ENCODE results near the gene PRIMPOL.
A peak's percentile ranks its signal among the peaks of the same experiment; 100 is the strongest.
"Not testable (repeated sequence)": the region's sequence is repeated elsewhere in the genome, so short reads cannot be mapped to it uniquely, and the experiment has no call there.

The PRIMPOL gene

DNA sequence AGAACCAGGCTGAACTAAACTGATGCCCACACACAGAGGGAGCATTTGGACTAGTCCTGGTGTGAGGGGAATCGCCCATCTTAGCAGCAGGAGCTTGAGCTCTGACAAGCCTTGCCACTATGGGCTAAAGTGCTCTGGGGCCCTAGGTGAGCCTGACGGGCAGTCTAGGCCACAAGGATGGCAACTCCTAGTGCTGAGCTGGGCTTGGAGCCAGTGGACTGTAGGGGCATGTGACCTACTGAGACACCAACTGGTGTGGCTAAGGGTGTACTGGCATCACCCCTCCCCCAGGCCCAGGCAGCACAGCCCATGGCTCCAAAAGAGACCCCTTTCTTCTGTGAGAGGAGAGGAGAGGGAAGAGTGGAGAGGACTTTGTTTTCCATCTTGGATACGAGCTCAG is 69.9 kb downstream of the PRIMPOL start:
- no peak for DNase-seq

DNA sequence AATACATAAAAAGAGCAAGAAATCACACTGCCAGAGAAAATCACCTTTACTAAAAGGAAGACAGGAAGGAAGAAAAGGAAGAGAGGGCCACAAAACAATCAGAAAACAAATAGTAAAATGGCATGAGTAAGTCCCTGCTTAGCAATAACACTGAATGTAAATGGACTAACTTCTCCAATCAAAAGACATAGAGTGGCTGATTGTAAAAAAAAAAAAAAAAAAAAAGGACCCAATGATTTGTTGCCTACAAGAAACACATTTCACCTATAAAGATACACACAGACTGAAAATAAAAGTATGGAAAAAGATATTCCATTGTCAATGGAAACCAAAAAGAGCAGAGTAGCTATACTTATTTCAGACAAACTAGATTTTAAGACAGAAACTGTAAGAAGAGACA is 71.7 kb downstream of the PRIMPOL start:
- DNase-seq: no peak

DNA sequence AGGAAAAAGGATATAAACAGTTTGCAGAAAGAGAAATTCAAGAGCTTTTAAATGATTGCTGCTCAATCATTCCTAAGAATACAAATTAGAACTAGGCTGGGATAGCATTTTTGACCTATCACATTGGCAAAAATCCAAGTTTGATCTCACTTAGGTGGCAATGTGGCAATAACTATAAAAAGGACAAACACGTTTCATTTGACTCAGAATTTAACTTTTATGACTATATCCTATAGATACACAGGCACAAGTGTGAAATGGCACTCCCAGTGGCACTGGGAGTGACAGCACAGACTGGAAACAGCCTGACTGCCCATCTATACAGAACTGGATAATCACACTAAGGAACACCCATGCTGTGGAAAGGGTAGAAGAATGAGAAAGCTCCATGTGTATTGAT is 73.3 kb downstream of the PRIMPOL start:
- DNase-seq: no peak

DNA sequence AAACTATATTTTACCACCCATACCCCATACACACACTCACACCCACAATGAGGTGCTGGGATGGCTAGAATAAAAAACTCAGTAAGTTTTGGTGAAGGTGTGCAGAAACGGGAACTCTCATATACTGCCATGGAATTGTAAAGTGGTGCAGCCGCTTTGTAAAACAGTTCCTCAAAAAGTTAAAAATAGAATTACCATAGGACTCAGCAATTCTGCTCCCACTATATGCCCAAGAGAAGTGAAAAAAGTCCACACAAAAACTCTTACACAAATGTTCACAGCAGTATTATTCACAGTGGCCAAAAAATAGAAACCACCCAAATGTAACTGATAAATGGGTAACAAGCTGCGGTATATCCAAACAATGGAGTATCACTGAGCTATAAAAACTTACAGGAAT is 77.9 kb downstream of the PRIMPOL start:
- DNase-seq: no peak

DNA sequence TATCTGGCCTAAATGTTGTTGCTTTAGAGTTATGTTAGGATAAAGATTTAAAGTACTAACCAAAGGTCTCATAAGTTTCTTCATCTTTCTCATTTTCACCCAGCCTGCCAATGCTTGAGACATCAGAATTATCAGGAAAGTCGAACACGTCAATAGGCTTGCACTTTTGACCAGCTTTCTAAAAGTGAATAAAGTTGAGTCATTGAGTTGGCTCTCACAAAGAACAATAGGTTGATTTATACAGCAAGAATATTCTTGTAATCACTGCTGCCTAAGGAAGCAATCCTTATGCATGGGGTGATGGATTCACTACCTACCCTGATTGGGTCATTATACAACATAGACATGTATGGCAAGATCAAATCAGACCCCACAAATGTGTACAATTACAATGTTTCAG is 79.3 kb downstream of the PRIMPOL start:
- DNase-seq: no peak

DNA sequence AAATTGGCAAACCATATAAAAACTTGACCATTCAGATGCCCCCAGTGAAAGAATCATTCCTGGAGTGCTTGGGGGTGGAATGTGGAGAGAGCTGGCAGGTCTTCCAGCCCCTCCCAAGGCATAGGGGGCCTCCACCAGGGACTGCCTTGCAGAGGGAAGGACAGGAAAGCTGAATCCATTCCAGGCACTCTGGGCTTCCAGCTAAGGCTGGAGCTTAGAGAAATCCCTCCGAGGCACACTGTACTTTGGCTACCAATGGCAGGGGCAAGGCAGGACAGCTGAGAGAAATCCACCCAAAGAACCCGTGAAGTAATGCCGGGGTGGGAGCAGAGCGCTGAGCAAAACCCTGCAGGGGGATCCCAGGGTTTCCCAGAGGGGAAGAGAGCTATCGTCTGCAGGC is 80.4 kb downstream of the PRIMPOL start:
- DNase-seq: no peak

DNA sequence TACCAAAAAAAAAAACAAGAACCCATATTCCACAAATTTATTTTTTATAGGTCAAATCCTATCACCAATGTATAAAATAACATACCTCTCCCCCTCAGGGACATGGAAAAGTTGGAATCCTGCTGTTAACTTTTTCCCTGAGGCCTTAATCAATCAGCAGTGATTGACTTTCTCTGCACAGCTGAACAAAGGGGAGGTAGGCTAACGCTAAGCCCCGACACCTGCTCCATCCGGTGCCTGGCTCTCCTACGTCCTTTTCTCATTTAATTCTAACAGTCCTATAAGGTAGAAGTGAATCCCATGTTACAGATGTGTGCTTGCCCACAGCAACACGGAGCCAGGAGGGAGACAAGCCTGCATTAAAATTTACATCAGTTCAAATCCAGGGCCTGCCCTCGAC is 81.5 kb downstream of the PRIMPOL start:
- no peak for DNase-seq

DNA sequence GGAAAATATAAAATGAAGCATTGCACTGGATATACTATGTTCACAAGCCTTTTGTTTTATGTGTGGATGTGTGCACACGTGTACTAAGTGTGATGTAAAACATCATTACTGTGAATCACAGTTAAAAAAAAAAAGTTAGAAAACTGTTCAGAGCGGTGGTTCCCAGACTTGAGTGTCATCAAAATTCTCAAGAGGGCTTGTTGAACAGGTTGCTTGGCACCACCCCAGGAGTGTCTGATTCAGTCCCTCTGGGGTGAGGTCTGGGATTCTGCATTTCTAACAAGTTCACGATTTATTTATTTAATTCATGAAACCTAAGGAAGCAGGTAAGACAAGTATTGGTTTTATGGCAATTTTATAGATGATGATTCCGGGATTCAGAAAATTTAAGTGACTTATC is 82.6 kb downstream of the PRIMPOL start:
- no peak for DNase-seq

DNA sequence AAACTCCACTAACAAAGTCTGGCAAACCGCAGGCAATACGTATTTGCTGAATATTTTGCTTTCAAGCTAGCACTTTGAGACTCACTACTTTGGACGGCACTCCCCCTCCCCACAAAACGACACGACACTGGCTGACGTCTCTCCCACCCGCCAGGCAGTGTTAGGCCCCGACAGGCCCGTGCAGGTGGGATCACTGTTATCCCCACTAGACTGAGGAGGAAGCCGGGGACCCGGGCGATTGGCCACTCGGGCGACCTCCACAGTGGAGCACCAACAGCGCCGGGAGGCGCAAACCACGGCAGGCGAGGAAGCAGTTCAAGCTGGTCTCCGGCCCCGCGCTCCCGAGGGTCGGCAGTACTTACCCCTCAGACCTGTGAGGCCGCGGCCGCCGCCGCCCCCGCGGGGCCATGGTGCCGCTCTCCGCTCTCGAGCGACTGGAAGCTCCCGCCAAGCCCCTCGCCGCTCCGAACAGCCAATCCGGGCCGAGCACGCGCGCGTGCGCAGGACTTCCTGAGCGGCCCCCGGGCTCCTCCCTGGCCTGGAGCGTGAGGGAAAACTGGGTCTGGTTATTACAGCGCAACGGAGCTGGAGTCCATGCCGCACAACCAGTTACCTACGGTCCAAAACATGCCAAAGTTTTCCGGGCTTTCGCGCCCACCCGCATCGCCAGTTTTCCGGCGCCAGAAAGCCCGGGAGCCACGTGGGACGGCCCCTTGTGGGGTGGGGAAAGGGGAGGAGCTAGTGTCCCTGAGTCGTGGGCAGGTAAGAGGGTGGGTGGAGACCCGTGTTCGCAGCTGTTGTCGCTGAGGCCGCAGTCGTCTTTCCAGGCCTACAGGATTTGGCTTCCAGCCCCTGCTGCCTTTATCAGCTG is 84.4 kb downstream of the PRIMPOL start, which contains the start of gene CENPU:
Gene CENPU (minus strand): TSS at position 443 of the 871 bp plus-strand sequence. CDS start 34 bp downstream, at position 409.
- peak; percentile 93 for DNase-seq

DNA sequence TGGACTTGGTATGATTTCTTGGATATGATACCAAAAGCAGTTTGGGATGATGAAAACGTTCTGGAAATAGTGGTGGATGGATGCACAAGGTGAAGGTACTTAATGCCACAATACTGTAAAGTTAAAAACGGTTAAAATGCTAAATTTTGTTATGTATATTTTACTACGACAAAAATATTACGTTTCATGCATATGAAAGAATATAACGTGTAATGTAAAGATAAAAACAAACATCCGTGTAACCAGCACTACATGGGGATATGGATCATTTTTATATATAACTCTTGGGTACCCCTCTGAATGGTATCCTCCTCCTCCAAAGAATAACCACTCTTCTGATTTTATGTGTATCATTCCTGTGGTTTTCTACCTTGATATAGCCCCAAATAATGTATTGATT is 85.2 kb downstream of the PRIMPOL start:
- DNase-seq: no peak

DNA sequence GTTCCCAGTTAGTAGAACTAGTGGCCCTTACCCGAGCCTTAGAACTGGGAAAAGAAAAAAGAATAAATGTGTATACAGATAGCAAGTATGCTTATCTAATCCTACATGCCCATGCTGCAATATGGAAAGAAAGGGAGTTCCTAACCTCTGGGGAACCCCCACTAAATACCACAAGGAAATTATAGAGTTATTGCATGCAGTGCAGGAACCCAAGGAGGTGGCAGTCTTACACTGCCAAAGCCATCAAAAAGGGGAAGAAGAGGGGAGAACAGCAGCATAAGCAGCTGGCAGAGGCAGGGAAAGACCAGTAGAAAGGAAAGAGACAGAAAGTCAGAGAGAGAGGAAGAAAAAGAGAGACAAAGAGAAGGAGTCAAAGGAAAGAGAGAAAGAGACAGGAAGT is 90.0 kb downstream of the PRIMPOL start:
- not testable (repeated sequence) for DNase-seq

DNA sequence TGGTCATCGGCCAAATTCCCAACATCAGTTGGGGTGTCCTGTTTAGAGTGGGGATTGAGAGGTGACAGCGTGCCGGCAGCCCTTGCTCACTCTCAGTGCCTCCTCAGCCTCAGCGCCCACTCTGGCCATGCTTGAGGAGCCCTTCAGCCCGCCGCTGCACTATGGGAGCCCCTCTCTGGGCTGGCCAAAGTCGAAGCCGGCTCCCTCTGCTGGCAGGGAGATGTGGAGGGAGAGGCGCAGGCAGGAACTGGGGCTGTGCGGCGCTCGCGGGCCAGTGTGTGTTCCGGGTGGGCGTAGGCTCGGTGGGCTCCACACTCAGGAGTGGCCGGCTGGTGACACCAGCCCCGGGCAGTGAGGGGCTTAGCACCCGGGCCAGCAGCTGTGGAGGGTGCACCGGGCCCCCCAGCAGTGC is 91.4 kb downstream of the PRIMPOL start:
- no peak for DNase-seq

DNA sequence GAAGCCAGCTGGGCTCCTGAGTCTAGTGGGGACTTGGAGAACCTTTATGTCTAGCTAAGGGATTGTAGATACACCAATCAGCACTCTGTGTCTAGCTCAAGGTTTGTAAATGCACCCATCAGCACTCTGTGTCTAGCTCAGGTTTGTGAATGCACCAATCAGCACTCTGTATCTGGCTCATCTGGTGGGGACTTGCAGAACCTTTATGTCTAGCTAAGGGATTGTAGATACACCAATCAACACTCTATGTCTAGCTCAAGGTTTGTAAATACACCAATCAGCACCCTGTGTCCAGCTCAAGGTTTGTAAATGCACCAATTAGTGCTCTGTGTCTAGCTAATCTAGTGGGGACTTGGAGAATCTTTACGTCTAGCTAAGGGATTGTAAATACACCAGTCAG is 92.1 kb downstream of the PRIMPOL start:
- not testable (repeated sequence) for DNase-seq

DNA sequence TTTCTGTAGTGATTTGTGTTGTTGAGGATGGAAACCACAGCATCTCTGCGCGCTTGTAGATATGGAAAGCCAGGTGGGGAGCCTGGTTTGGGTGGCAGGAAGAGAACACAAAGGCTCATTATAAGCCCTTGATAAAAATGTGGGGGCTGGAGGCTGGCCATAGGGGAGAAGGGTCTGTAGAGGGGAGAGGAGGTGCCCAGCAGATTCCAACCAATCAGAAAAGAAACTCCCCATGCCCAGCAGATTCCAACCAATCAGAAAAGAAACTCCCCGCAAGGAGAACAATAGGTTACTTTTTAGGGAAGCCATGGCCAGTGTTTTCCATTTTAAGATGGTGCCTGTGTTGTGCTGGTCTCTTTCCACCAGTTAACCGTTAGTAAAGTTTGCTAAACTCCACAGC is 94.1 kb downstream of the PRIMPOL start:
- no peak for DNase-seq

DNA sequence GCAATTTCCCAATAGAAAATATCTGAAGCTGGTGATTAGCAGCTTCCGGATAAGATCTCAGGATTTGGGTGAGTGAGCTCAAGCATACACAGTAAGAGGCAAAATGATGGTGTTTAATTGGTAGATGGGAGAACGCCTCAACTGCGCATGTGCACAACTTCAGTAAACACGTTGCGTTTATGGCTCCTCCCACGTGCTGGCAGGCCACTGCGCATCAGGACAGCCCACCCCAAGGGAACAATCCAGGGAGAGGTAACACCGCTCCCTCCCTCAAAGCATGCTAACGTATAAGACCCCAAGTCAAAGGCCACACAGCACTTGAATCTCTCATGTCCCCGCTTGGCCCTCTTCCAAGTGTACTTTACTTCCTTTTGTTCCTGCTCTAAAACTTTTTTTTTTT is 94.7 kb downstream of the PRIMPOL start:
- DNase-seq: no peak
